HG03039 (cell line): Measurements from ENCODE around the gene CNDP2.

ENCODE experiments used
- ATAC-seq: cut with Tn5 transposase; IDR thresholded peaks from one replicate; pipeline ENCODE4 v1.9.1; 2021; ENCODE audit warnings: mild to moderate bottlenecking, moderate library complexity; ENCODE audit not compliant: unreplicated experiment

CNDP2 gene

GRCh38 chr18:74533666-74534065 lies 37.5 kb downstream of the CNDP2 start:
- no peak for ATAC-seq

DNA sequence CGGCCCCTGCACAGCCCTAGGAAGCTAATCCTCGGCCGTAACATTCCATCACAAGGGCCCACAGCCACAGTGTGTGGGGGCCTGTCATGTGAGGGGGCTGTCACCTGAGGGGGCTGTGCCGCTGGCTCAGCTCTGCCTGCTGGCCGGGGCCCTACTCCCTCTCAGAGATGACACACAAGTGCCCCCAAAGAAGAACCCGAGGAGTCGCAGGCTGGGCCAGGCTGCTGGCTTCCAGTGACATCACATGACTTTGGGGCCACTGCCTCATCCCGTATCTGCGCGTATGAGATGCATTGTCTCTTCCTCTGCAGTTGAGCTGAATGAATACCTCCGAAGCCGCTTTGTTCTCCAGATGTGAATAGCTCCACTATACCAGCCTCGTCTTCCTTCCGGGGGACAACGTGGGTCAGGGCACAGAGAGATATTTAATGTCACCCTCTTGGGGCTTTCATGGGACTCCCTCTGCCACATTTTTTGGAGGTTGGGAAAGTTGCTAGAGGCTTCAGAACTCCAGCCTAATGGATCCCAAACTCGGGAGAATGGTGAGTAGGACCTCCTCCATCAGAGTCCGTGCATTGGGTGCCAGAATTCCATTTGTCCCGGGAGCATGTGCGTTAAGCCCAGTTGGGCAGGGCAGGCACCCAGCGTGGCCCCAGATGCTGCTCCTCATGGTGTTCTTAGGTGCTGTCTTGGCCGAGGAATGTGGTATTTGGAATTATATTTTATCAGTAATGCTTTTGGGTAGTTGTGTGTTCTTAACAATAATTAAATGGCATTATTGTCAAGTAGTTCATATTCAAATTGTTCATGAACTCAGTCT lies 38.2 kb downstream of the CNDP2 start, which contains the start of gene CNDP1:
Gene CNDP1, plus strand, starts transcription at position 351 of the 820 bp plus-strand sequence. Its CDS starts 168 bp downstream, at position 519.
- ATAC-seq, result no peak

GRCh38 chr18:74534981-74535649 lies 39.0 kb downstream of the CNDP2 start:
- peak; percentile 76 for ATAC-seq

GRCh38 chr18:74539289-74539688 lies 43.1 kb downstream of the CNDP2 start:
- no peak for ATAC-seq

DNA sequence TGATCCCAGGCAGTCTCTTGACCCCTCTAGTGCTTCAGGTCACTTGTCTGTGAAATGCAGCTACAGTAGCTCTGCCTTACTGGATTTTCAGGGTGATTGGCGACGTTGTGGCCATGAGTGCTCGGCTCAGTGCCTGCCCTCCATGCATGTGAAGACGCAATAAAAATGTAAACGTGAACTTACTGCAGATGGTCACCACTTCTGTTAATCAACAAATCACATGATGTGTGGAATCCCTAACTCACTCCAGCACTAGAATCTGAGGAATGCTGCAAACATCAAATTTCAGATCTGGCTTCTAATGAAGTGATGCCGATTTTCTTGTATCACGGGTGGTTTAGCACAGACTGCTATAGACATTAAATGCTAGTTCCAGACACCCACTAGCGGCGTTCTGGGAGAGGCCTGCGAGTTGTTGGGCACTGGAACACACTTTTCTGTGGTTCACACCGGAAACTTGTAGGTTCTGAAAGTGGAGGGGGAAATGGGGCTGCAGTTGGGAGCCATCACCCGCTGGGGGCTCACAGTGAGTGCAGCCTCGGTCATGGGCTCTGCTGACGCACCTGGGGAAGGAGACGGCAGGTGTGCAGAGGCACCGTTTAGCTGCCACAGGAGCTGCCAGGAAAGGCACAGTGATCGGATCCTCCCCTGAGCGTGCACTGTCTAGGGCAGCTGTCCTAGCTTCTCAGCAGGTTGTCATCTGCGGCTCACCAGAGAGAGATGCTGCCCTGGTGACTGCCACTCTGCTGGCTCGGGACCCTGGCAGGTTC lies 44.7 kb downstream of the CNDP2 start:
- ATAC-seq, result no peak

GRCh38 chr18:74541703-74542555 lies 45.8 kb downstream of the CNDP2 start:
- no peak for ATAC-seq

GRCh38 chr18:74544898-74545297 lies 48.7 kb downstream of the CNDP2 start:
- ATAC-seq, result no peak

DNA sequence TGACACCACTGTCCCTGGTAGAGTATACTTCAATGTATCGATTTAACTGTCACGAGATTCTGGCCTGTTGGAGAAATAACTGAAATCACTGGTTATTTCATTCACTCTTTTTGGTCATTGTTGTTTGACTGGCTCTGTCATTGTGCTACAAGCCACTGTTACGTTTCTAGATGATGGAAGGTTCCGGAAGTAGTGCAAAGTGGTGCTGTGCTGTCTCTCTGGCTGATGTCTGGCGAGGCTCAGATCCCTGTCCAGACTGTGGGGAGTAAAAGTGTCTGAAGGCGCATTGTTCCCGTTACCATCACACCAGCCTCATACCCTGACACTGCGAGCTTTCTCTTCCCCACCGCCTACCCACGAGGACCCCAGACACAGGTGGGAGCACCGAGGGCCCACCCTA lies 49.8 kb downstream of the CNDP2 start:
- ATAC-seq, result no peak

DNA sequence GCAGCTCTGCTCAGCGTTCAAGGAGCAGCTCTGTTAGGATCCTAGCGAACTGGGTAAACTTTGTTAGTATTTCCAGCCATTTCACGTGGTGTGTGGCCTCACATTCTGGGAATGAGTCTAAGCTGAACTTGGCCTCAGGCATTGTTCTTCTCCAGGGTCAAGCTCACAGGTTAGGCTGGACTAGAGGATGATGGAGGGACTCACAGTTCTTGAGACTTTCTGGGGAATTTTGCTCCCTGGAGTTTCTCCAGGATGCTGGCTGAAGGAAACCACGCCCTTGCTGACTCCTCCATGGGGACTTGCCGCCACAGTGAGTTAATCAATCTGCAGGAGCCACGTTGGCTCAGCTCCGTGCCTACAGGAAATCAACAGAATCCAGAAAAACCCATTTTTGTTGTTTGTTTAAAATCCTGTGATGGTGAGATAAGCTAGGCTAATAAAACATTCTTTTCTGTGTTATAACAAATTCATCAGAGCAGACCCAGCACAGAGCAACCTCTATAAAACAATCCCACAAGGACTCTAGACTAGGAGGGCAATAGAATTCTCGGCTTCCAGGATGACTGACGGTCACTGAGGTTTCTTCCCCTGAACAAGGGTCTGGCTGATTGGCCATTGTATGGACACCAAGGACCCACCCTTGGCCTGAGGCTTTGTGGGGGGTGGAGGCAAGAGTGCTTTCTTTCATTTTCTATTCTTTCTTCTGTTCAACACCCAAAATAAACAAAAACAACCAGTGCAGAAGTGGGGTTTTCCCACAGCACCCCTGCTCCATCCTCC lies 50.8 kb downstream of the CNDP2 start:
- ATAC-seq, result no peak

- ATAC-seq, result no peak
Measured at GRCh38 chr18:74547860-74548259, 51.7 kb downstream of the CNDP2 start.

DNA sequence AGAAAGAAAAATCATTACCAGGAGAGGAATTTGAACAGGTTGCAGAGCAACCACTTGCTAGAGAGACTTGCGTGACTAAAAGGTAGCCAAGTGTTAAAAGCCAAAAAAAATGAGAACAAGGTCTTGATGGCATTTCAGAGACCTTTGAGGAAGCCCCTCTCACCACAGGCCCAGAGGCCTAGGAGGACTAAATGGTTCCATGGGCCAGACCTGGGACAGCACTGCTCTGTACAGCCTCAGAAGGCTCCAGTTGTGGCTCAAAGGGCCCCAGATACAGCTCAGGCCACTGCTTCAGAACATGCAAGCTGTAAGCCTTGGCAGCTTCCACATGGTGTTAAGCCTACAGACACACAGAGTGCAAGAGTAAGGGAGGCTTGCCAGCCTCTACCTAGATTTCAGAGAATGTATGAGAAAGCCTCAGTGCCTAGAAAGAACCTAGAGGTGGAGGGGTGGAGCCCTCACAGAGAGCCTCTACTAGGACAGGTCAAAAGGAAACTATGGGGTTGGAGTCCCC lies 53.5 kb downstream of the CNDP2 start:
- ATAC-seq, result no peak

DNA sequence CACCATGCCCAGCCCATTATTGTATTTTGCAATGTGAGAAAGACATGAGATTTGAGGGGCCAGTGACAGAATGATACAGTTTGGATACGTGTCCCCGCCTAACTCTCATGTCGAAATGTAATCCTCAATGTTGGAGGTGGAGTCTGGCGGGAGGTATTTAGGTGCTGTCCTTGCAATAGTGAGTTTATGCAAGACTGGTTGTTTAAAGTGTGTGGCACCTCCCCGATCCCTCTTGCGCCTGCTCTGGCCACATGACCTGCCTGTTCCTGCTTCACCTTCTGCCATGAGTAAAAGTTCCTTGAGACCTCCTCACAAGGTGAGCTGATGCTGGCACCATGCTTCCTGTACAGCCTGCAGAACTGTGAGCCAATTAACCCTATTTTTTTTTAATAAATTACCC lies 54.7 kb downstream of the CNDP2 start:
- no peak for ATAC-seq

- no peak for ATAC-seq
Measured at GRCh38 chr18:74551452-74551851, 55.3 kb downstream of the CNDP2 start.

- ATAC-seq, result peak; percentile 95
Measured at GRCh38 chr18:74551936-74552555, 55.9 kb downstream of the CNDP2 start.

- no peak for ATAC-seq
Measured at GRCh38 chr18:74556126-74556525, 60.0 kb downstream of the CNDP2 start.

- ATAC-seq, result no peak
Measured at GRCh38 chr18:74558096-74558495, 61.9 kb downstream of the CNDP2 start.

DNA sequence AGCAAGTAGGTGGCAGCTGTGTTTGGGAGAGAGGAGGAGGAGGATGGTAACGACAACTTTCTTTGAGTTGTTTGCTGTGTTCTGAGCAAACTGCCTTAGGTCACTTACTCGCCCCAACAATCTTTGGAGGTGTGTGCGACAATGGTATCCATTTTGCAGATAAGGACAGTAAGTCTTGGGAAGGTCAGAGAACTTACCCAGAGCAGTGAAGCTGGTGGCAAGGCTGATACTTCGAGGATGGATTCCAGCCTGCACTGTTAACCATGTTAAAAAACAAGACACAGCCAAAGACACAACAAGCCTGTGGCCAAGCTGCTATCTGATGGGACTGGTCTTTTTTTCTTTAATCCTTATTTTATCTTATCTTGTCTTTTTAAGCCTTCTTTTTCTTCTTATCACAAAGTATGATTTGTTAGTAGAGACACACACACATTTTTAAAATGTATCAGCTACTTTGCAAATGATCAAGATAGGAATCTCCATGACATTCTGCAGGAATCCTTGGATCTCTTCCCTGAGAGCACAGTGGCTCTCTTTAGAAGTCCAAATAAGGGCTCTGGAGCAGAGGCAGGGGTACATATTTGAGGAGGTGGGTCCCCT lies 66.1 kb downstream of the CNDP2 start:
- ATAC-seq, result no peak

- no peak for ATAC-seq
Measured at GRCh38 chr18:74562775-74563174, 66.6 kb downstream of the CNDP2 start.

GRCh38 chr18:74563999-74564398 lies 67.8 kb downstream of the CNDP2 start:
- no peak for ATAC-seq
